Hepatic stellate cell (primary cell): ENCODE results near the gene LRMDA.
A peak's percentile ranks its signal among the peaks of the same experiment; 100 is the strongest.

Experiments used
- DNase-seq: peaks from one replicate; pipeline ENCODE4 v3.0.0; 2011; ENCODE audit warnings: low spot score

LRMDA gene

GRCh38 chr10:75957314-75958120, 526.1 kb downstream of the LRMDA start:
- DNase-seq, result no peak

- DNase-seq, result peak; percentile 64
Measured at GRCh38 chr10:75959209-75959608, 527.8 kb downstream of the LRMDA start.

- no peak for DNase-seq
Measured at GRCh38 chr10:75959912-75960311, 528.5 kb downstream of the LRMDA start.

GRCh38 chr10:75962395-75963061, 531.1 kb downstream of the LRMDA start:
- DNase-seq, result no peak

GRCh38 chr10:75967491-75967890, 536.1 kb downstream of the LRMDA start:
- no peak for DNase-seq

GRCh38 chr10:75969031-75969430, 537.6 kb downstream of the LRMDA start:
- no peak for DNase-seq

- DNase-seq, result no peak
Measured at GRCh38 chr10:75971402-75972211, 540.2 kb downstream of the LRMDA start.

GRCh38 chr10:75972491-75973276, 541.3 kb downstream of the LRMDA start:
- DNase-seq, result no peak

- DNase-seq, result no peak
Measured at GRCh38 chr10:75974080-75974479, 542.7 kb downstream of the LRMDA start.

- no peak for DNase-seq
Measured at GRCh38 chr10:75976681-75977080, 545.3 kb downstream of the LRMDA start.

- DNase-seq, result no peak
Measured at GRCh38 chr10:75977139-75977538, 545.7 kb downstream of the LRMDA start.

GRCh38 chr10:75978213-75978612, 546.8 kb downstream of the LRMDA start:
- DNase-seq, result no peak

GRCh38 chr10:75980419-75981002, 549.1 kb downstream of the LRMDA start:
- no peak for DNase-seq

- DNase-seq, result no peak
Measured at GRCh38 chr10:75982611-75983369, 551.4 kb downstream of the LRMDA start.

- no peak for DNase-seq
Measured at GRCh38 chr10:75984067-75984466, 552.6 kb downstream of the LRMDA start.

- peak; percentile 14 for DNase-seq
Measured at GRCh38 chr10:75987616-75988015, 556.2 kb downstream of the LRMDA start.

- DNase-seq, result no peak
Measured at GRCh38 chr10:75994357-75995040, 563.1 kb downstream of the LRMDA start.

GRCh38 chr10:75995041-75995430, 563.6 kb downstream of the LRMDA start:
- DNase-seq, result no peak

- DNase-seq, result no peak
Measured at GRCh38 chr10:75995720-75996119, 564.3 kb downstream of the LRMDA start.

- DNase-seq, result no peak
Measured at GRCh38 chr10:75999001-75999400, 567.6 kb downstream of the LRMDA start.
